NT2/D1 (cell line): Measurements from ENCODE around the gene CACNA2D2.

ENCODE experiments used
- DNase-seq: peaks from one replicate; pipeline ENCODE4 v3.0.0-alpha.2; 2011; ENCODE audit warnings: low read depth, low spot score
- H3K27me3 ChIP-seq: 2 replicates; pipeline ENCODE4 v1.6.0; 2011; ENCODE audit warnings: mild to moderate bottlenecking; ENCODE audit not compliant: insufficient read length, insufficient read depth
- H3K36me3 ChIP-seq: 2 replicates; pipeline ENCODE4 v1.6.1; 2011; ENCODE audit warnings: mild to moderate bottlenecking, low read length, mixed read lengths; ENCODE audit not compliant: insufficient read depth, insufficient read length
- H3K4me1 ChIP-seq: 2 replicates; pipeline ENCODE4 v1.5.1; 2011; ENCODE audit not compliant: insufficient read depth, insufficient read length
- H3K4me3 ChIP-seq: 2 replicates; pipeline ENCODE4 v1.5.1; 2011; ENCODE audit warnings: low read depth; ENCODE audit not compliant: insufficient read length
- H3K9ac ChIP-seq: 2 replicates; pipeline ENCODE4 v1.6.0; 2011; ENCODE audit warnings: low read depth; ENCODE audit not compliant: insufficient read length
- H3K9me3 ChIP-seq: 2 replicates; pipeline ENCODE4 v1.5.1; 2011; ENCODE audit warnings: mild to moderate bottlenecking, low read length; ENCODE audit not compliant: insufficient read depth
- SUZ12 ChIP-seq: IDR thresholded peaks from 2 replicates; pipeline ENCODE4 v1.6.1; 2011; ENCODE audit not compliant: insufficient read length, insufficient read depth; ENCODE audit errors: extremely low read depth
- YY1 ChIP-seq: IDR thresholded peaks from 2 replicates; pipeline ENCODE4 v1.6.1; 2011; ENCODE audit not compliant: insufficient read length, insufficient read depth
- ZNF274 ChIP-seq: IDR thresholded peaks from 2 replicates; pipeline ENCODE4 v1.6.1; 2011; ENCODE audit warnings: mild to moderate bottlenecking, low read depth, low read length

CACNA2D2 gene

GRCh38 chr3:50401978-50402595 lies 101.3 kb downstream of the CACNA2D2 start:
- H3K9ac ChIP-seq, result no peak overlapping the region
- H3K4me3 ChIP-seq, result no peak overlapping the region
- H3K27me3 ChIP-seq, result peaks cover 30% of the 10 kb centered on the region
- H3K36me3 ChIP-seq, result no peaks in the 10 kb centered on the region
- H3K4me1 ChIP-seq, result no peaks in the 10 kb centered on the region
- H3K9me3 ChIP-seq, result no peaks in the 10 kb centered on the region
- TF ChIP-seq YY1, result no peak
- no peak for TF ChIP-seq ZNF274
- TF ChIP-seq SUZ12, result no peak
- no peak for DNase-seq

- Histone ChIP-seq H3K27me3 (peaks cover 11% of the 10 kb centered on the region), H3K4me3 (no peak overlapping the region), H3K9me3 (no peaks in the 10 kb centered on the region), H3K4me1 (peaks cover 8% of the 10 kb centered on the region), H3K36me3 (no peaks in the 10 kb centered on the region), H3K9ac (no peak overlapping the region)
- TF ChIP-seq YY1 (no peak), SUZ12 (no peak), ZNF274 (no peak)
- no peak for DNase-seq
Measured at GRCh38 chr3:50396502-50396901, 106.9 kb downstream of the CACNA2D2 start.

- peaks cover 12% of the 10 kb centered on the region for H3K4me1 ChIP-seq
- DNase-seq, result no peak
- no peak overlapping the region for H3K9ac ChIP-seq
- H3K27me3 ChIP-seq, result peaks cover 10% of the 10 kb centered on the region
- H3K4me3 ChIP-seq, result no peak overlapping the region
- no peaks in the 10 kb centered on the region for H3K9me3 ChIP-seq
- H3K36me3 ChIP-seq, result no peaks in the 10 kb centered on the region
- TF ChIP-seq YY1, result no peak
- no peak for TF ChIP-seq SUZ12
- TF ChIP-seq ZNF274, result no peak
Measured at GRCh38 chr3:50395070-50395860, 108.2 kb downstream of the CACNA2D2 start.

- no peaks in the 10 kb centered on the region for H3K36me3 ChIP-seq
- H3K9ac ChIP-seq, result no peak overlapping the region
- no peak overlapping the region for H3K4me3 ChIP-seq
- peaks cover 16% of the 10 kb centered on the region for H3K4me1 ChIP-seq
- DNase-seq, result no peak
- no peaks in the 10 kb centered on the region for H3K9me3 ChIP-seq
- H3K27me3 ChIP-seq, result peaks cover 3% of the 10 kb centered on the region
- TF ChIP-seq ZNF274 (no peak), SUZ12 (no peak), YY1 (no peak)
Measured at GRCh38 chr3:50393061-50393460, 110.4 kb downstream of the CACNA2D2 start.

- TF ChIP-seq ZNF274 (no peak), YY1 (no peak), SUZ12 (no peak)
- DNase-seq, result no peak
- Histone ChIP-seq H3K9me3 (no peaks in the 10 kb centered on the region), H3K27me3 (no peaks in the 10 kb centered on the region), H3K4me1 (peaks cover 16% of the 10 kb centered on the region), H3K4me3 (no peak overlapping the region), H3K36me3 (no peaks in the 10 kb centered on the region), H3K9ac (no peak overlapping the region)
Measured at GRCh38 chr3:50392101-50392715, 111.2 kb downstream of the CACNA2D2 start.

- no peaks in the 10 kb centered on the region for H3K9me3 ChIP-seq
- no peak overlapping the region for H3K9ac ChIP-seq
- no peak for DNase-seq
- no peaks in the 10 kb centered on the region for H3K36me3 ChIP-seq
- no peaks in the 10 kb centered on the region for H3K27me3 ChIP-seq
- no peak overlapping the region for H3K4me3 ChIP-seq
- peaks cover 13% of the 10 kb centered on the region for H3K4me1 ChIP-seq
- no peak for TF ChIP-seq ZNF274
- no peak for TF ChIP-seq SUZ12
- no peak for TF ChIP-seq YY1
Measured at GRCh38 chr3:50390508-50391224, 112.8 kb downstream of the CACNA2D2 start.
